Gastroesophageal sphincter (tissue), 3 donors: ENCODE results near the gene RNPS1.

ENCODE experiments used
- CTCF ChIP-seq, 4 experiments: fragments of 200-600 bp in 2 of 4; fragments of 450-650 bp in 2 of 4; sonication (generic) in 1 of 4; IDR thresholded peaks; one replicate each; pipeline ENCODE4 v1.5.1; 2017 to 2019; ENCODE audit warnings: antibody characterized with exemption in 4 of 4, mild to moderate bottlenecking in 2 of 4, moderate library complexity in 2 of 4
- POLR2A ChIP-seq, 2 donors: fragments of 450-650 bp; IDR thresholded peaks; one replicate each; pipeline ENCODE4 v1.6.1; 2017; ENCODE audit warnings: antibody characterized with exemption in 2 of 2, mild to moderate bottlenecking in 2 of 2, moderate library complexity in 1 of 2
- POLR2AphosphoS5 ChIP-seq: sonication (generic); formaldehyde crosslinking; IDR thresholded peaks from one replicate; pipeline ENCODE4 v1.6.1; 2017; ENCODE audit warnings: antibody characterized with exemption

GRCh38 chr16:2233872-2234812, 33.8 kb downstream of the RNPS1 start:
- TF ChIP-seq CTCF (IDR thresholded peaks at IDR 0.05): no peak
- no peak for TF ChIP-seq POLR2A (IDR thresholded peaks at IDR 0.05)
- no peak for TF ChIP-seq POLR2AphosphoS5
